Mucosa of descending colon (tissue), 3 donors: Measurements from ENCODE around the gene KIAA0825. TPM values are rescaled to one million over a fixed set of nuclear protein-coding genes. Genes with fewer than 3 reads are reported as not detected.

ENCODE experiments used
- ATAC-seq: fragments of 200-7000 bp; cut with Tn5 transposase; one replicate; pipeline ENCODE4 v1.9.1; 2020; ENCODE audit warnings: mild to moderate bottlenecking, moderate library complexity
- DNase-seq, 3 donors: peaks; one replicate each; pipeline ENCODE4 v3.0.0-alpha.2; 2020
- H3K36me3 ChIP-seq: fragments of 200-600 bp; one replicate; pipeline ENCODE4 v1.8.0; 2021; ENCODE audit warnings: low read depth, mild to moderate bottlenecking
- H3K4me1 ChIP-seq: fragments of 200-600 bp; one replicate; pipeline ENCODE4 v1.8.0; 2021; ENCODE audit warnings: low read depth, mild to moderate bottlenecking
- H3K4me3 ChIP-seq: fragments of 200-600 bp; one replicate; pipeline ENCODE4 v1.8.0; 2021; ENCODE audit warnings: mild to moderate bottlenecking
- H3K9me3 ChIP-seq: fragments of 200-600 bp; one replicate; pipeline ENCODE4 v1.8.0; 2021; ENCODE audit warnings: mild to moderate bottlenecking
- CTCF ChIP-seq: fragments of 200-600 bp; IDR thresholded peaks from one replicate; pipeline ENCODE4 v1.8.0; 2022; ENCODE audit warnings: antibody characterized with exemption, mild to moderate bottlenecking
- intact Hi-C, 2 donors: fragments of 100-400 bp; cut with DNase I in 1 of 2; cut with micrococcal nuclease in 1 of 2; formaldehyde crosslinking; loops; one replicate each; pipeline versions ENCODE4 v1.11.0 to v1.11.1; 2022; cut with DNase I, micrococcal nuclease
- total RNA-seq, 3 donors: library from RNA; stranded (reverse); fragmentation: NEBNext Ultra II Directional in 2 of 3; extraction: Animal tissue kit (Norgen Biotek cat#: 25700) in 2 of 3; gene quantifications; one replicate each; pipeline versions ENCODE4 v1.2.1 to v1.2.4, GENCODE V29; 2021 to 2023
- donor health status: DM: no; HTN: no; CAD: no; lungs with moderate emphysema.
- donor health status: DM: no; HTN: no; CAD: no.
- donor health status: DM: no; HTN: yes; CAD: no.

Gene KIAA0825
- total RNA-seq, 3 donors from 2014 or later: 2.6 to 3.6 (median 3.1) TPM

- ATAC-seq (no peak), DNase-seq (no peak)
- no peaks in the 10 kb centered on the region for H3K9me3 ChIP-seq
- no peak overlapping the region for H3K4me3 ChIP-seq
- intact Hi-C loops: no loop called here
- no peak for TF ChIP-seq CTCF
- H3K4me1 ChIP-seq: no peaks in the 10 kb centered on the region
- no peaks in the 10 kb centered on the region for H3K36me3 ChIP-seq
These were observed 117.0 kb downstream of the KIAA0825 start for GRCh38 chr5:94501365-94501764.

DNA sequence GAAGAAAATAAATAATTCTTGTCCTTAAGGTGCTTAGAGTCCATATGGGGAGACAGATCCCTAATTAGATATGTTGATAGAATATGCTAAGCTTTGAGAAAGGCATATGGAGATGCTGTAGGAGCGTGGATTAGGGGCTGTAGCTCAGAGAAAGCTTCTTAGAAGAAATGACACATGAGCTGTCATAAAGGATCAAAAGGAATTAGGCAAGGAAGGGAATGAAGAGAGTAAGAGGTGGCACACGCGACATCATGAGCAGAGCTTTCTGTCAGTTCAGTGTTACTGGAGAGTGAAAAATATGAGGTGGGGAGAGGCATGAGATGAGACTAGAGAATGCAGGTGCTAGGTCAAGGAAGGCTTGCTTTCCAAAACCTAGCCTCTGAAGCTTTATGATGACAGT is 118.6 kb downstream of the KIAA0825 start:
- Histone ChIP-seq H3K36me3 (no peaks in the 10 kb centered on the region), H3K9me3 (no peaks in the 10 kb centered on the region), H3K4me3 (no peak overlapping the region), H3K4me1 (no peaks in the 10 kb centered on the region)
- TF ChIP-seq CTCF: no peak
- no peak for ATAC-seq
- no peak for DNase-seq
- intact Hi-C loops: no loop called here

- no peaks in the 10 kb centered on the region for H3K36me3 ChIP-seq
- no peak overlapping the region for H3K4me3 ChIP-seq
- DNase-seq (no peak), ATAC-seq (no peak)
- H3K9me3 ChIP-seq: no peaks in the 10 kb centered on the region
- intact Hi-C loops: no loop called here
- no peaks in the 10 kb centered on the region for H3K4me1 ChIP-seq
- TF ChIP-seq CTCF: no peak
These were observed 120.2 kb downstream of the KIAA0825 start for GRCh38 chr5:94498199-94498598.

- Histone ChIP-seq H3K4me1 (no peaks in the 10 kb centered on the region), H3K4me3 (no peak overlapping the region), H3K36me3 (no peaks in the 10 kb centered on the region), H3K9me3 (no peaks in the 10 kb centered on the region)
- ATAC-seq: no peak
- no peak for TF ChIP-seq CTCF
- intact Hi-C loops: no loop called here
- no peak for DNase-seq
These were observed 133.3 kb downstream of the KIAA0825 start for GRCh38 chr5:94485067-94485466.

DNA sequence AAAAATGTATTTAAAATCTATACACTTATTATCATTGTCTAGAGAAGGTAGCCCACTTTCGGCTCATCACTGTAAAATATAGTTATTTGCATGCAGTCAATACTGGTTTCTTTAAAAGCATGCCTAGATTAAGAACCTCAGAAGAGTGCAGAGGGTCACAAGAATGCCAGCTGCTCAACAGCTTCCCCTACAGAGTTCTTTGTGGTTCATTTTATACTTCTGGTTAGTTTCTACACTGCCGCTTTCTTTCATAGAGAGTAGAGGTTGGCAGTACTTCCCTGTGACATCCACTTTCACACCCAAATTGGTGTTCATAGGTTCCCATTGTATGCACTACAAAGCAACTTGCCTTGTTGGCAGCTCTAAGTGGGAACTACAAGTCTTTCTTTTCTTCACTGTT is 137.3 kb downstream of the KIAA0825 start:
- Histone ChIP-seq H3K36me3 (no peaks in the 10 kb centered on the region), H3K4me1 (no peaks in the 10 kb centered on the region), H3K4me3 (no peak overlapping the region), H3K9me3 (no peaks in the 10 kb centered on the region)
- intact Hi-C loops: no loop called here
- ATAC-seq (no peak), DNase-seq (no peak)
- TF ChIP-seq CTCF: no peak

DNA sequence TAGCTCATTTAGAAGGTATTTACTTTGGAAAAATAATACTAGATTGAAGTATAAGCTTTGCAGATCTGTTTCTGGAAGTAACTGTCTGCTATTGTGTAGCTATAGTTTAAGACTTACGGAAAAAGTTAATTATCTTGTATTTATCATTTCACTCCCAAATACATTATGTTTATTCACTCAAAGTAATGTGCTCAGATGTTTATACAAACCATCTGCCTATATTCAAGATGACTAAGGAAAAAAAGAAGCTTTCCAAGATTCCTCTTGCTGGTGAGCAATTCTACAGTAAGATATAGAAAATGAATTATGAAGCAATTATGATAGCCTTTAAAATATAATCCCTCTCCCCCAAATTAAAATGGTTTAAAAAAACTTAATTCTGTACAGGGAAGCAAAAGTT is 137.9 kb downstream of the KIAA0825 start:
- ATAC-seq (no peak), DNase-seq (no peak)
- no peak for TF ChIP-seq CTCF
- no peaks in the 10 kb centered on the region for H3K9me3 ChIP-seq
- no peaks in the 10 kb centered on the region for H3K36me3 ChIP-seq
- no peak overlapping the region for H3K4me3 ChIP-seq
- intact Hi-C loops: no loop called here
- H3K4me1 ChIP-seq: no peaks in the 10 kb centered on the region
